Fibroblast of pulmonary artery (primary cell): Measurements from ENCODE around the gene EPB41L4A.

Source experiments
- DNase-seq: peaks from one replicate; pipeline ENCODE4 v3.0.0-alpha.2; 2010; ENCODE audit warnings: low read depth
- H3K4me3 ChIP-seq: replicated peaks from 2 replicates; pipeline ENCODE4 v1.5.1; 2011; ENCODE audit warnings: low read depth, mild to moderate bottlenecking, control low read depth, low read length, moderate library complexity
- TF ChIP-seq, protein P1 (sequence below): IDR thresholded peaks from 2 replicates; pipeline ENCODE4 v1.5.1; 2011; ENCODE audit warnings: mild to moderate bottlenecking, control low read depth, low read length, inconsistent platforms; ENCODE audit errors: missing control alignments

EPB41L4A gene

DNA sequence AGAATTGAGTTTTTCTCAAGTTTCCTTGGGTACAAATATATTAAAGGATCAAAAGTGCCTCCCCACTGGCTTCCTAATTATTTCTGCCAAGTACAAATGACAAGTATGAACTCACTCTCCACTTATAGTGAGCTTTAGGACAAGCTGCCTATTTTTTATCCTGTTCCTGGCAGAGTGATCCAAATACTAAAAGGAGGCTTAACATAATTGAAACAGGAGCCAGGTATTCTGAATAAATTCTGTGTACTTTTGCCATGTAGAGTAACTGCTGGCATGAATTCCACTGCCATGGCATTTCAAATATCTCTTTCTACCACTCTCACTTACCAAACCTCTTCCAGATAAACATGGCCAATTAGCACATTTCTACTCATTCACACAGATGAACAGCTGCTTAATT lies 171.1 kb downstream of the EPB41L4A start:
- no peak overlapping the region for H3K4me3 ChIP-seq
- DNase-seq: no peak
- TF ChIP-seq, protein P1, sequence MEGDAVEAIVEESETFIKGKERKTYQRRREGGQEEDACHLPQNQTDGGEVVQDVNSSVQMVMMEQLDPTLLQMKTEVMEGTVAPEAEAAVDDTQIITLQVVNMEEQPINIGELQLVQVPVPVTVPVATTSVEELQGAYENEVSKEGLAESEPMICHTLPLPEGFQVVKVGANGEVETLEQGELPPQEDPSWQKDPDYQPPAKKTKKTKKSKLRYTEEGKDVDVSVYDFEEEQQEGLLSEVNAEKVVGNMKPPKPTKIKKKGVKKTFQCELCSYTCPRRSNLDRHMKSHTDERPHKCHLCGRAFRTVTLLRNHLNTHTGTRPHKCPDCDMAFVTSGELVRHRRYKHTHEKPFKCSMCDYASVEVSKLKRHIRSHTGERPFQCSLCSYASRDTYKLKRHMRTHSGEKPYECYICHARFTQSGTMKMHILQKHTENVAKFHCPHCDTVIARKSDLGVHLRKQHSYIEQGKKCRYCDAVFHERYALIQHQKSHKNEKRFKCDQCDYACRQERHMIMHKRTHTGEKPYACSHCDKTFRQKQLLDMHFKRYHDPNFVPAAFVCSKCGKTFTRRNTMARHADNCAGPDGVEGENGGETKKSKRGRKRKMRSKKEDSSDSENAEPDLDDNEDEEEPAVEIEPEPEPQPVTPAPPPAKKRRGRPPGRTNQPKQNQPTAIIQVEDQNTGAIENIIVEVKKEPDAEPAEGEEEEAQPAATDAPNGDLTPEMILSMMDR: no peak

DNA sequence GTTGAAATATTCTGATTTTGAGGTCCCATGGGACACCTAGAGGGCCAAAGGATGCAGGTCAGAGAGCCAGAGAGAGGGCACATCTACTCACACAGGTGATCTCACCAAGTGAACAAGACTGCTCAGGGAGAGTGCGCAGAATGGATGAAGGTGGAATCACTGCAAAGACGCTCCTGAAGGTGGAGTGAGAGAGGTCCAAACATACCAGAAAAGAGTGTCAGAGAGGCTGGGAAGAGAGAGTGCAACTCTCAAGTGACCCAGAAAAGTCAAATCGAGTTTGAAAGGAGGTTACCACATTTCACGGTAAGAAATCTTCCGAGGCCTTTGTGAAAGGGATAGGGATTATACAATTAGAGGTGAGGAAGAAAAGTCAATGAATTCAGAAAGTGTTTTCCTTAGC lies 173.4 kb downstream of the EPB41L4A start:
- TF ChIP-seq, protein P1: no peak
- no peak for DNase-seq
- no peak overlapping the region for H3K4me3 ChIP-seq

DNA sequence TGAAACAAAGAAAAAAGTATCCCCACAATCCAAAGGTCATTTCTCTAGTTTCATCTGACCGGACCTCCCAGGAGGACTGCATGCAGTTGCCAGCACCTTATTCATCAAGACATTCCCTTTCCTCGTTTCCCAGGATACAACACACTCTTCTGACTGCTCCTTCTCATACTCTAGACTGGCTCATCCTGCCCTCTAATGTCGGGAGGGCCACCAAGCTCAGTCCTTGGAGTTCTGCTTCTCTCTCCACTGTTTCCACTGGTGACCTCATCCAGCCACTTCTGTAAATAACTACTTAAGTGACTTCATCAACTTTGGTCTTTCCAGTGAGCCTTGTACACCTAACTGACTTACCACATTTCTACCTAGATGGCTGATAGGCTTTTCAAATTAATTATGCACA lies 179.1 kb downstream of the EPB41L4A start:
- TF ChIP-seq, protein P1: no peak
- no peak for DNase-seq
- H3K4me3 ChIP-seq: no peak overlapping the region

DNA sequence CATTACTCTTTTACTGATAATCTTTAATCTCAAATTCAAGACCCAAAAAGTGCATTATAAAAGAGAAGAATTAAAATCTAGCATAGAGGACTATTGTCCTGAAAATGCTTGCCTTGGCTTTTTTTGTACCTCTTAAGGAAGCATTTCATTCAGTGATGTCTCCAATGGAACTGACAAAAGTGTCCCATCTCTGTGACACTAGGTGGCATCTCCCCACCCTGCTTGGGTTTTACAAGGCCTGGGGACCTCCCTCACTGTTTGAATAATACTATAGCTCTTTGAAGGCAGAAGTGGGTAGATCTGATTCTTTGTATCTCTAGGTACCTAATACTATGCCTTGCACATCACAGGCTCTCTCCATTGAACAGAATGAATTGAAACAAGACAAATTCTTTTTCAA lies 180.6 kb downstream of the EPB41L4A start:
- H3K4me3 ChIP-seq: no peak overlapping the region
- TF ChIP-seq, protein P1: no peak
- DNase-seq: no peak

DNA sequence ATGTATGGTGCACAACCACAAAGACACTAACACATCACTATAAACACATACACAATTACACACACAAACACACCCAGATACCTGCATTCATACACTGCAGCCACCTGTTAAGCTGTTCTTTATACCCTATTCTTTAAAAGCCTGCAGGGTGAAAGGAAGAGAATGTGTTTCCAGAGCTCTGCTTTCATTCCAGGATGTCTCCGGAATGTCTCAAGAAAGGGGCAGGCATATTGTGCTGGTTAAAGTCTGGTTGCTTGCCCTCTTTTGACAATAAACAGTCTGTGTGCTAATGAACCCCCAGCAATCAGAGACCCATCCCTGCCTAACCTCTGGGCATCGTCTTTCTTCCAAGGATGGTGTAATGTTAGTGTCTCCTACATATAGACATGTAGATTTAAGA lies 181.6 kb downstream of the EPB41L4A start:
- no peak for DNase-seq
- no peak overlapping the region for H3K4me3 ChIP-seq
- TF ChIP-seq, protein P1: no peak

DNA sequence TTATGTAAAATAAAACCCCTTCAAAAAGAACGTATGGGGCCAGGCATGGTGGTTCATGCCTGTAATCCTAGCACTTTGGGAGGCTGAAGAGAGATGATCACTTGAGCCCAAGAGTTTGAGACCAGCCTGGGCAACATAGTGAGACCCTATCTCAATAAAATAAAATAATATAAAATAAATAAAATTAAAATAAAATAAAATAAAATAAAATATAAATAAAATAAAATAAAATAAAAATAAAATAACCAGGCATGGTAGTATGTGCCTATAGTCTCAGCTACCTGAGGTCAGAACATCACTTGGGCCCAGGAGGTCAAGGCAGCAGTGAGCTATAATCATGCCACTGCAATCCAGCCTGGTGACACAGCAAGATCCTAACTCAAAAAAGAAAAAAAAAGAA lies 185.1 kb downstream of the EPB41L4A start:
- DNase-seq: no peak
- TF ChIP-seq, protein P1: no peak
- no peak overlapping the region for H3K4me3 ChIP-seq

DNA sequence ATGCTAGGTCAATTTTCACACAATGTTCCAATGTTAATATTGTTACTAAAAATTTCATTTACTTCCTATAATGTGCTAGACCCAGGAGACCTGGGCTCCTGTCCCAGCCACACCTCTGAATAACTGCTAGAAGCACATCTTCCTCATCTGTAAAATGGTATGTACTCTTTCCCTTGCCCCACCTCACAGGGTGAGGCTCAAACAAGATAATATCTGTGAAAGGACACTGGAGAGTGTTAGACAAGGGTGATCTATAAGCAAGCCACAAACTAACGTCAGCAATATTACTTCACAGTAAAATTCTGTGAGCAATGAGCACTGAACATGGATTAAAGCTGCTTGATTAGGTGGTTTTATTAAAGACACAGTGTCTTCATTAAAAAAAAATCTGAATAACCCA lies 186.4 kb downstream of the EPB41L4A start:
- TF ChIP-seq, protein P1: no peak
- H3K4me3 ChIP-seq: no peak overlapping the region
- no peak for DNase-seq
